ENCODE data around the gene GALNT18. TPM values are rescaled to one million over a fixed set of nuclear protein-coding genes. Genes with fewer than 3 reads are reported as not detected.

GALNT18 gene
- polyA plus RNA-seq, 1 donor (not counting 4 experiments of a cell fraction or from before 2014, with no cell fraction given): 27.2 TPM

- Histone ChIP-seq H3K27ac (ENCODE audit: control insufficient read depth, insufficient read depth, low read length) (no peak overlapping the region), H3K9ac (ENCODE audit: control insufficient read depth, extremely low read depth, insufficient read depth, low read length) (no peak overlapping the region), H3K9me1 (ENCODE audit: control insufficient read depth, extremely low read depth, insufficient read depth, low read length) (no peaks in the 10 kb centered on the region), H3K27me3 (ENCODE audit: control insufficient read depth, extremely low read depth, insufficient read depth, low read length) (no peaks in the 10 kb centered on the region), H3K36me3 (ENCODE audit: control insufficient read depth in 2 of 2, extremely low read depth in 1 of 2, insufficient read depth in 2 of 2, low read length in 2 of 2) (no peaks in the 10 kb centered on the region), H2AFZ (ENCODE audit: control insufficient read depth, low read length) (no peak overlapping the region), H3K9me3 (ENCODE audit: control insufficient read depth, low read depth, low read length) (no peaks in the 10 kb centered on the region), H3K79me2 (ENCODE audit: control insufficient read depth, insufficient read depth, low read length) (no peaks in the 10 kb centered on the region), H3K4me2 (ENCODE audit: control insufficient read depth, extremely low read depth, insufficient read depth, low read depth, low read length) (no peak overlapping the region), H4K20me1 (ENCODE audit: control insufficient read depth, extremely low read depth, insufficient read depth, low read length) (no peaks in the 10 kb centered on the region), H3K4me1 (ENCODE audit: control insufficient read depth, extremely low read depth, insufficient read depth, low read length) (peaks cover 9% of the 10 kb centered on the region), H3K4me3 (ENCODE audit: control insufficient read depth in 2 of 3, extremely low read depth in 1 of 3, insufficient read depth in 2 of 3, low read depth in 1 of 3, low read length in 3 of 3) (no peak overlapping the region)
- TF ChIP-seq EZH2 (IDR thresholded peaks at IDR 0.05; ENCODE audit: low read length) (no peak), CTCF (optimal IDR thresholded peaks at IDR 0.05 in 1 of 3, IDR thresholded peaks at IDR 0.05 in 1 of 3, conservative IDR thresholded peaks at IDR 0.05 in 1 of 3; ENCODE audit: extremely low read depth in 1 of 3, insufficient read depth in 2 of 3, low read length in 3 of 3) (no peak)
- dilution Hi-C loops (cut with MboI; ENCODE audit: extremely low pct_ligation_motif_present, low sequenced_read_pairs): no loop called here
- DNase-seq (ENCODE audit: low read depth, low spot score) (no peak), FAIRE-seq (no peak)
Observed at GRCh38 chr11:11243209-11243589, 378.6 kb downstream of the GALNT18 start.

GRCh38 chr11:11241284-11241683, 380.5 kb downstream of the GALNT18 start:
- DNase-seq (ENCODE audit: low read depth, low spot score): no peak
- no peaks in the 10 kb centered on the region for H3K9me3 ChIP-seq (ENCODE audit: control insufficient read depth, low read depth, low read length)
- H3K9me1 ChIP-seq (ENCODE audit: control insufficient read depth, extremely low read depth, insufficient read depth, low read length): no peaks in the 10 kb centered on the region
- no peak overlapping the region for H2AFZ ChIP-seq (ENCODE audit: control insufficient read depth, low read length)
- FAIRE-seq: no peak
- no peak overlapping the region for H3K4me2 ChIP-seq (ENCODE audit: control insufficient read depth, extremely low read depth, insufficient read depth, low read depth, low read length)
- no peaks in the 10 kb centered on the region for H3K79me2 ChIP-seq (ENCODE audit: control insufficient read depth, insufficient read depth, low read length)
- no peak for TF ChIP-seq CTCF (optimal IDR thresholded peaks at IDR 0.05 in 1 of 3, IDR thresholded peaks at IDR 0.05 in 1 of 3, conservative IDR thresholded peaks at IDR 0.05 in 1 of 3; ENCODE audit: extremely low read depth in 1 of 3, insufficient read depth in 2 of 3, low read length in 3 of 3)
- TF ChIP-seq EZH2 (IDR thresholded peaks at IDR 0.05; ENCODE audit: low read length): no peak
- H3K4me3 ChIP-seq (ENCODE audit: control insufficient read depth in 2 of 3, extremely low read depth in 1 of 3, insufficient read depth in 2 of 3, low read depth in 1 of 3, low read length in 3 of 3): no peak overlapping the region
- no peaks in the 10 kb centered on the region for H4K20me1 ChIP-seq (ENCODE audit: control insufficient read depth, extremely low read depth, insufficient read depth, low read length)
- no peaks in the 10 kb centered on the region for H3K36me3 ChIP-seq (ENCODE audit: control insufficient read depth in 2 of 2, extremely low read depth in 1 of 2, insufficient read depth in 2 of 2, low read length in 2 of 2)
- dilution Hi-C loops (cut with MboI; ENCODE audit: extremely low pct_ligation_motif_present, low sequenced_read_pairs): no loop called here
- H3K27ac ChIP-seq (ENCODE audit: control insufficient read depth, insufficient read depth, low read length): no peak overlapping the region
- H3K27me3 ChIP-seq (ENCODE audit: control insufficient read depth, extremely low read depth, insufficient read depth, low read length): no peaks in the 10 kb centered on the region
- no peak overlapping the region for H3K9ac ChIP-seq (ENCODE audit: control insufficient read depth, extremely low read depth, insufficient read depth, low read length)
- peaks cover 9% of the 10 kb centered on the region for H3K4me1 ChIP-seq (ENCODE audit: control insufficient read depth, extremely low read depth, insufficient read depth, low read length)

Data from keratinocyte (primary cell).